ENCODE measurements around the gene CCL22.

The CCL22 gene

GRCh38 chr16:57367116-57367752, 8.7 kb downstream of the CCL22 start:
- no peaks in the 10 kb centered on the region for H3K9me3 ChIP-seq (ENCODE audit: low read length)
- no peak overlapping the region for H3K27ac ChIP-seq (ENCODE audit: low read depth, low read length, poor library complexity, severe bottlenecking)

GRCh38 chr16:57371494-57372371, 13.2 kb downstream of the CCL22 start:
- Histone ChIP-seq H3K9me3 (ENCODE audit: low read length) (no peaks in the 10 kb centered on the region), H3K4me1 (ENCODE audit: insufficient read depth, low read length, severe bottlenecking) (no peaks in the 10 kb centered on the region), H2AFZ (ENCODE audit: low read length) (no peak overlapping the region), H3K9ac (ENCODE audit: low read length) (no peak overlapping the region), H3K27me3 (ENCODE audit: insufficient read depth, low read length) (peaks cover 23% of the 10 kb centered on the region), H3F3A (ENCODE audit: insufficient read depth, low read length) (no peaks in the 10 kb centered on the region), H4K20me1 (ENCODE audit: insufficient read depth, low read length) (no peaks in the 10 kb centered on the region), H3K9me2 (ENCODE audit: low read depth, low read length) (no peaks in the 10 kb centered on the region), H3K79me2 (ENCODE audit: insufficient read depth, low read length) (no peaks in the 10 kb centered on the region), H3K4me2 (ENCODE audit: low read length) (no peak overlapping the region), H3K27ac (ENCODE audit: low read depth, low read length, poor library complexity, severe bottlenecking) (no peak overlapping the region), H3K36me3 (ENCODE audit: insufficient read depth, low read length) (no peaks in the 10 kb centered on the region), H3K4me3 (ENCODE audit: low read depth, low read length, poor library complexity, severe bottlenecking) (no peak overlapping the region)
- TF ChIP-seq CTCF (IDR thresholded peaks at IDR 0.05; ENCODE audit: low read length) (no peak), EZH2 (IDR thresholded peaks at IDR 0.05; ENCODE audit: borderline replicate concordance, low read length) (no peak)

More at GRCh38 chr16:57367116-57367752, 8.7 kb downstream of the CCL22 start:
- H3K4me1 ChIP-seq (ENCODE audit: insufficient read depth, low read length, severe bottlenecking) = no peaks in the 10 kb centered on the region
- TF ChIP-seq CTCF (IDR thresholded peaks at IDR 0.05; ENCODE audit: low read length) = no peak
- no peak for TF ChIP-seq EZH2 (IDR thresholded peaks at IDR 0.05; ENCODE audit: borderline replicate concordance, low read length)
- no peaks in the 10 kb centered on the region for H3K9me2 ChIP-seq (ENCODE audit: low read depth, low read length)
- H2AFZ ChIP-seq (ENCODE audit: low read length) = no peak overlapping the region
- H3K36me3 ChIP-seq (ENCODE audit: insufficient read depth, low read length) = no peaks in the 10 kb centered on the region
- no peaks in the 10 kb centered on the region for H3F3A ChIP-seq (ENCODE audit: insufficient read depth, low read length)
- H3K9ac ChIP-seq (ENCODE audit: low read length) = no peak overlapping the region
- no peak overlapping the region for H3K4me3 ChIP-seq (ENCODE audit: low read depth, low read length, poor library complexity, severe bottlenecking)
- H3K27me3 ChIP-seq (ENCODE audit: insufficient read depth, low read length) = peaks cover 16% of the 10 kb centered on the region
- H3K79me2 ChIP-seq (ENCODE audit: insufficient read depth, low read length) = no peaks in the 10 kb centered on the region
- H4K20me1 ChIP-seq (ENCODE audit: insufficient read depth, low read length) = no peaks in the 10 kb centered on the region
- no peak overlapping the region for H3K4me2 ChIP-seq (ENCODE audit: low read length)

GRCh38 chr16:57372372-57373116, 14.0 kb downstream of the CCL22 start, which contains the start of gene CX3CL1:
TSS of gene CX3CL1 (plus strand) at chr16:57372490. CDS start at chr16:57372569, 79 bp downstream.
- Histone ChIP-seq H3K4me3 (ENCODE audit: low read depth, low read length, poor library complexity, severe bottlenecking) (no peak within 1 kb of the TSS), H3K9ac (ENCODE audit: low read length) (no peak within 1 kb of the TSS), H2AFZ (ENCODE audit: low read length) (no peak within 1 kb of the TSS), H3K9me3 (ENCODE audit: low read length) (no peaks in the 10 kb centered on the region), H3K9me2 (ENCODE audit: low read depth, low read length) (no peaks in the 10 kb centered on the region), H4K20me1 (ENCODE audit: insufficient read depth, low read length) (no peaks in the 10 kb centered on the region), H3K27ac (ENCODE audit: low read depth, low read length, poor library complexity, severe bottlenecking) (no peak within 1 kb of the TSS), H3K4me1 (ENCODE audit: insufficient read depth, low read length, severe bottlenecking) (no peaks in the 10 kb centered on the region), H3K79me2 (ENCODE audit: insufficient read depth, low read length) (no peaks in the 10 kb centered on the region), H3K4me2 (ENCODE audit: low read length) (no peak within 1 kb of the TSS), H3F3A (ENCODE audit: insufficient read depth, low read length) (no peaks in the 10 kb centered on the region), H3K36me3 (ENCODE audit: insufficient read depth, low read length) (no peaks in the 10 kb centered on the region), H3K27me3 (ENCODE audit: insufficient read depth, low read length) (peaks cover 15% of the 10 kb centered on the region)
- no peak for TF ChIP-seq EZH2 (IDR thresholded peaks at IDR 0.05; ENCODE audit: borderline replicate concordance, low read length)
- no peak for TF ChIP-seq CTCF (IDR thresholded peaks at IDR 0.05; ENCODE audit: low read length)

All from OCI-LY1 (cell line).